SK-N-DZ (cell line): Measurements from ENCODE around the gene PSMA3.

Source experiments
- DNase-seq: peaks from one replicate; pipeline ENCODE4 v3.0.0-alpha.2; 2015; ENCODE audit warnings: low spot score
- small RNA-seq, 2 experiments: library from RNA; depleted of rRNA; stranded (forward); fragments of <200 nt; gene quantifications; one replicate each; pipeline ENCODE3, GENCODE V24; 2014

The PSMA3 gene

DNA sequence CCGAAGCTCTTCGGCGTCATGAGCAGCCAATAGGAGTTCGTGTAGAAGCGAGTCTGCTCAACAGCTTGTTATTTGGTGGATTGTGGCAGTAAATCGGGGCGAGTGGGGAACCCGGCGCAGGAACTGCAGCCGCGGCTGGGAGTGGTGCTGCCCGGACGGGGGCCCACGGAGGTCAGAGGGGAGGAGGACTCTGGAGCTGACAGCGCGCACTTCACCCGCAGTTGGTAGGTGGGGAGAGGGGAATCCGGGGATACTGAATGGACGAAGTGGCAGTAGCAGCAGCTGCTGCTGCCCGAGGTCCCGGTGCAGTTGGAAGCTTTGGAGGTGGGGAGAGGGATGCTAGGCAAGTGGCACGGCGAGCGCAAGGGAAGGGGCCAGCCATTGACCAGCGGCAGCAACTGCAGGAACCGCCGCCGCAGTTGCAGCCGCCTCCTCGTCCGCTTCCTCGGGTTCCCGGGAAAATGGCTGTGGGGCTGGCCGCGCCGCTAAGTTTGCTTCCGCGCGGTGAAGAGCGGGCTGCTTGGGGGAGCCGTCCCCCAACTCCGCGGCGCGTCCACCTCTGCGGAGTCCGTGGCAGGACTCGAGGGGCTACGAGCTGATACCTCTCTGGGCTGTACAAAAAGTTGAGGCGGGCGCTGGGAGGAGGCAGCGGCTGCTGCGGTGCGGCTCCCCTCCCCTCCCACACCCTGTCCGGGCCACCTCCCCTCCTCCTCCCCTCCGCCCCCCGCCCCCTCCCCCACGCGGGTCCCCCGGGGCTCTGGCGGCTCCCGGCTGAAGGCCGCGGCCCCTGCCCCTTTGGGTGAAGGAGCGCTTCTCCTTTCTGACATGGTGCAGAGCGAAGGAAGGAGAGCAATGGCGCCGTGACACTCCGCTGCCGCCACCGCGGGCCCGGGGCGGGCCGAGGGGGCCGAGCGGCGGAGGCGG, 54.1 kb downstream of the PSMA3 start, which contains the start of gene ARID4A:
Gene ARID4A (plus strand): TSS at position 79 of the 924 bp plus-strand sequence. CDS start 1,300 bp downstream, outside the sequence.
- no peak for DNase-seq

DNA sequence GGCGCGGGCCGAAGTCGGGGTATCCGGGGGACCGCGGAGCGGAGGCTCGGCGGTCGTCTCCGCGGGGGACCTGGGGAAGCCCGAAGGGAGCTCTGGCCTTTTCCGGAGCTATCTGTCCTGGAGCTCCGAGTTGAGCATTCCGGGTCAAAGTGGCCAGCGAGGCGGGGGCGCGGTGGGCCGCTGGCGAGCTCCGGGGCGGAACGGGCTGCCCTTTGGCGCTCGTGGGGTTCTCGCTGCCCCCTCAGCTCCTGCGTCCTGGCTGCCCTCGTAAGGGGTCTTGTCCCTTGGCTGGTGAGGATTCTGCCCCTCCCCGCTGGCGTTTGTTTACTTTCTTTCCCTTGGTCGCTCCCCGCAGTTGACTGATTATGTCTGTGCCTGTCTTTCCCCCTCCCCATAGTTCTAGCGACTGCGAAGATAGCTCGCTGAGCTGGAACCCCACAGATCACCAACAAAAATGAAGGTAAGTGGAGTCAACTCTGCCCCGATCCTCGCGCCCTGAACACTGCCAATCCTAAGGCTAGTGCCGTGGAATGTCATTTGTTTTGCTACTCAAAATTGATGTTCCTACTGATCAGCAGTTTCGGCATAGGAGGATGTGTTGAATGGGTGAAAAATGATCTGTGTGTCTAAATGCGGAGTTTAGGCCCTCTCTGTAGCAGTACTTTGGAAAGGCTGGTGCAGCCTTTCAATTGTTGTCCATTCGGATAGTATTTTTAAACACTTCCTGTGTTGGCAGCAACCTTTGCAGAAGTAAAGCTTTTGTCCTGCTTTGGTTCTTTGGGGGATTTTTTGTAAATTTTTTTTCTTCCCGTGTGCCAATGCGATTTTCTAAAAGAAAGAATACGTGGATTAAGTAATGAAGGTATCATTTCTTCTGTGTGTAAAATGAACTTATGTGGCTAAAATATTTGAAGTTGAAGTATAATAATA, 55.0 kb downstream of the PSMA3 start:
- DNase-seq = peak; percentile 5

DNA sequence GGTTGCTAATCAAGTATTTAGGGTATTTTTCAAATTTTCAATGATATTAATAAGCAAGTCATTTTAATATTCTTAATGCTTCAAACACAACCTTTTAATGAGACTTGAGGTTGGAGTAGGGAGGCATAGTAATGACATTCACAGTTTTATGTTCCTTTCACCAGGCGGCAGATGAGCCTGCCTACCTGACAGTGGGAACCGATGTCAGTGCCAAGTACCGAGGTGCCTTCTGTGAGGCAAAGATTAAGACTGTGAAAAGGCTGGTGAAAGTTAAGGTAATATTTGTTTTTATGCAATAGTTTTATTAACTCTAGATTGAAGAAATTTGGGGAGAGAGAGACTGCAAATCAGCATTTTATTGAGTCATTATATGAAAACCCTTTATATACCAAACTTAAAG, 56.8 kb downstream of the PSMA3 start:
- DNase-seq = no peak

DNA sequence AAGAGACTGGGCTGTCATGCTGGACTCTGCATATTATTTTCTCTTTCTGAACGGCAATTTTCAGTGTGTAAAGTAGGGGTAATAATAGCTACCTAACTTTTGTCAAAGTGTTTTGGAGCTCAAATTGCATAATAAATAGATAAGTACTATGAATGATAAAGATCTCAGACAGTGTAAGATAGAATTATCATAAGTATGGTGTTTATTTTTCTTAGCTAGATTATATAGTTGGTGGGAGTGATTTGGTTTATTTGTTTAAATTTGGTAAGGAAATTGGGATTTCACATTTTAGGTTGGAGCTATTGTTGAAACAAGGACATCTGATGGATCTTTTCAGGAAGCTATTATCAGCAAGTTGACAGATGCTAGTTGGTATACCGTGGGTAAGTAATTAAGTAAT, 61.1 kb downstream of the PSMA3 start:
- DNase-seq = no peak

DNA sequence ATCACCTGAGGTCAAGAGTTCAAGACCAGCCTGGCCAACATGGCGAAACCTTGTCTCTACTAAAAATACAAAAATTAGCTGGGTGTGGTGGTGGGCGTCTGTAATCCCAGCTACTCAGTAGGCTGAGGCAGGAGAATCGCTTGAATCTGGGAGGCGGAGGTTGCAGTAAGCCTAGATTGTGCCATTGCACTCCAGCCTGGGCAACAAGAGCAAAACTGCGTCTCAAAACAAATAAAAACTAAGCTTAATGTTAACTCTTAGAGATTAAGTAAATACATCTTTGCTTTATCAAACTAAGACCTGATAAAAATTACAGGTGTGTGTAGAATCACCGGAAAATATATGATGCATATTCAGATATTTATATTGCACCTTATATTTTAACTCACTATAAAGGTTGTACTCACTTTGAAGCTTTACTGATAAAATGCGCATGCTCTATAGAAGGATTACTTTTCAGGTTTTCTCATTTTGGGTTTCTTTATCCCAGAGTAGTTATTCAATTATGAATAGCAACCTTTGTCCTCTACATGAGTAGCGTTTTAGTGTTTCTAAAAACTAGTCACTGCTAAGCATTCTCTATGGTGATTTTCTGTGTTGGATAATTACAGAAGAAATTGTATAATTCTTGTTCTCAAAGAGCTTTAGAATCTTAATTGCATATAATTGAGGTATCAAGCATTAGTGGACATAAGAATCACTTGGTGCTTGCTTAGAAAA, 63.1 kb downstream of the PSMA3 start:
- no peak for DNase-seq

DNA sequence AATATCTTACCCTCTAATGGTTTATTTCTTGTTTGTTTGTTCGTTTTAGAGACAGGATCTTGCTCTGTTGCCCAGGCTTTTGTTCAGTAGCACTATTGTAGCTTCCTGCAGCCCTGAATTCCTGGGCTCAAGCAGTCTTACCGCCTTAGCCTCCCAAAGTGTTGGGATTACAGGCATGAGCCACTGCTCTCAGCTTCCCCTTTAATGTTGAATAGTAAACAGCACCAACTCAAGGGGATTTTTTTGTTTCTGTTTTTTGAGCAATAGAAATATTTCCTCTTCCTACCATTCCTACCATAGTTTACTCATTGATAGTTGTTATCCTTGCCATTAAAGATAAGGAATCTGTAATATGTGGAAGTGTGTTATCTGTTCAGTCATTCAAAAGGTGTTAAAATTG, 64.4 kb downstream of the PSMA3 start:
- no peak for DNase-seq

DNA sequence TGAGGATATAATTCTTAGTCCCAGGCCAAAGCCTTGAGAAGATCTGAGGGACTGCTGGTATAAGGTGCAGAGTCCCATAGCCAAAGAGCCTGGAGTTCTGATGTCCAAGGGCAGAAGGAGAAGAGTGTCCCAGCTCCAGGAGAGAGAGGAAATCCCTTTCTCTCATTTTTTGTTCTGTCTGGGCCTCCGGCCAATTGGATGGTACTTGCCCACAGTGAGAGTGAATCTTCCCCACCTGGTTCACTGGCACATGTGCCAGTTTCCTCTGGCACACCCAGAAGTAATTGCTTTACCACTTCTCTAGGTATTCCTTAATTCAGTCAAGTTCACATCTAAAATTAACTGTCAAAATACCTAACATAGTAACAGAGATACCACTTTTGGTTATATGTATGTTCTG, 69.1 kb downstream of the PSMA3 start:
- no peak for DNase-seq

DNA sequence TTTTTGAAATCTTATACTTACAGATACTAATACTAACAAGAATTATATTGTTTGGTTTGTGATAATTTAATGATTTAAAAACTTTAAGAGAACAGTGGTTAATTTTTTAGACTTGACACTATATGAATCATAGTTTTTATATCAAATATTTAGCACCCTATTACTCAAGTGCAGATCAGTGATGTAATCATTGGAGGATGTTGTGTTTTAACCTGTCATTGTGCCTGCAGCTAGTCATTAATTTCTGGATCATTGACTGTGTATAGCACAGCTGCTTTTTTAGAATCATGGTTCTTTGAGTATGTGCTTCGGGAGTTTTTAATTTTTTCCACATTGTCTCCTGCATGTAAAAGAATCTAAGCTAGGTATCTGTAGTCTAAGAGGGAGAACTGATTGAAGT, 71.0 kb downstream of the PSMA3 start:
- DNase-seq = no peak

Small RNAs within 50 kb of the gene (small RNA-seq; reads per million reads assigned to genes)
- 0 reads per million in 2 experiments for gene RNU6-341P
